ENCODE measurements around the gene NR2F1-AS1. TPM values are rescaled to one million over a fixed set of nuclear protein-coding genes. Genes with fewer than 3 reads are reported as not detected.

Gene NR2F1-AS1
- total and polyA plus RNA-seq, 2 of the 4 experiments (the other 2 are of a cell fraction), result 12.5 to 12.8 TPM

GRCh38 chr5:93570294-93571113 lies 10.5 kb downstream of the NR2F1-AS1 start:
- Histone ChIP-seq H3K9me1 (ENCODE audit: insufficient read depth, low read length) (no peaks in the 10 kb centered on the region), H3K9me3 (ENCODE audit: control insufficient read depth, insufficient read depth, low read length) (no peaks in the 10 kb centered on the region), H2BK120ac (ENCODE audit: low read depth, low read length) (no peak overlapping the region), H3K4me2 (ENCODE audit: low read depth, low read length) (no peak overlapping the region), H3K9ac (ENCODE audit: low read depth, low read length) (no peak overlapping the region), H4K91ac (ENCODE audit: insufficient read depth, low read depth, low read length) (no peak overlapping the region), H4K20me1 (ENCODE audit: insufficient read depth, low read length) (no peaks in the 10 kb centered on the region), H3K4me3 (ENCODE audit: insufficient read depth, low read depth, low read length) (no peak overlapping the region), H3K27ac (ENCODE audit: insufficient read depth, low read length) (no peak overlapping the region), H3K23ac (ENCODE audit: low read depth, low read length) (no peak overlapping the region), H2BK20ac (ENCODE audit: low read depth, low read length) (no peak overlapping the region), H2AFZ (replicated peaks; ENCODE audit: low read length, poor library complexity) (no peak overlapping the region), H3K27me3 (ENCODE audit: control insufficient read depth, insufficient read depth, low read length) (no peaks in the 10 kb centered on the region), H2AK5ac (ENCODE audit: low read depth, low read length) (no peak overlapping the region), H2AK9ac (replicated peaks; ENCODE audit: low read depth, low read length, poor library complexity) (no peak overlapping the region), H3K4me1 (ENCODE audit: control insufficient read depth, insufficient read depth, low read length) (peaks cover 14% of the 10 kb centered on the region), H3K18ac (ENCODE audit: low read depth, low read length) (no peak overlapping the region), H3K56ac (ENCODE audit: extremely low read depth, insufficient read depth, low read length) (no peak overlapping the region), H3K14ac (replicated peaks; ENCODE audit: low read depth, low read length) (no peak overlapping the region), H4K5ac (ENCODE audit: low read depth, low read length) (no peak overlapping the region), H2BK5ac (ENCODE audit: low read depth, low read length, poor library complexity, severe bottlenecking) (no peak overlapping the region), H3K79me1 (ENCODE audit: low read depth in 1 of 2, low read length in 2 of 2) (peaks cover 27 to 56% of the 10 kb centered on the region in 2 experiments), H2BK15ac (ENCODE audit: low read depth, low read length) (no peak overlapping the region), H3K36me3 (ENCODE audit: control insufficient read depth, insufficient read depth, low read length) (peaks cover 26% of the 10 kb centered on the region), H3K4ac (ENCODE audit: low read depth, low read length) (no peak overlapping the region), H4K8ac (ENCODE audit: low read depth in 2 of 2, low read length in 2 of 2) (no peak overlapping the region)
- in situ Hi-C loops (cut with MboI; ENCODE audit: low sequenced_read_pairs) (loop anchor here (10.0 kb wide), 3 partner anchors 486 to 1026 kb away; no protein-coding TSS in a partner anchor), dilution Hi-C loops (cut with HindIII; ENCODE audit: low sequenced_read_pairs, unreplicated experiment) (no loop called here), intact Hi-C loops (cut with micrococcal nuclease) (no loop called here)
- ATAC-seq (ENCODE audit: low read depth) (no peak), DNase-seq (no peak)
- no TSS peak for BruUV-seq (replicated peaks)
- ChIA-PET CTCF (no interaction called here), POLR2A (ENCODE audit: unreplicated experiment) (no interaction called here)
- 75% methylated on average over 33 of the region's 70 CpGs; no CpG with 5 or more reads in 1 of the 2 experiments for WGBS, 2 experiments (ENCODE audit: extremely low coverage in 2 of 2, insufficient read length in 1 of 2)
- no peak for TF ChIP-seq MAFK (IDR thresholded peaks at IDR 0.05; ENCODE audit: low read depth, low read length)
- TF ChIP-seq CHD1 (IDR thresholded peaks at IDR 0.05; ENCODE audit: low read depth, low read length), result no peak
- TF ChIP-seq RCOR1 (IDR thresholded peaks at IDR 0.05; ENCODE audit: insufficient replicate concordance, low read length), result no peak
- TF ChIP-seq SMC3 (IDR thresholded peaks at IDR 0.05; ENCODE audit: low read depth, low read length), result no peak
- TF ChIP-seq MXI1 (IDR thresholded peaks at IDR 0.05; ENCODE audit: borderline replicate concordance, low read depth, low read length), result no peak
- no peak for TF ChIP-seq RAD21 (IDR thresholded peaks at IDR 0.05; ENCODE audit: low read length)
- no peak for TF ChIP-seq RFX5 (IDR thresholded peaks at IDR 0.05; ENCODE audit: low read depth, low read length)
- no peak for TF ChIP-seq CTCF (conservative IDR thresholded peaks at IDR 0.05; ENCODE audit: low read depth, low read length)
- no peak for TF ChIP-seq USF2 (IDR thresholded peaks at IDR 0.05; ENCODE audit: low read depth, low read length)
- no peak for TF ChIP-seq ELK1 (IDR thresholded peaks at IDR 0.05; ENCODE audit: borderline replicate concordance, low read depth, low read length)
- no peak for TF ChIP-seq CEBPB (IDR thresholded peaks at IDR 0.05; ENCODE audit: low read depth, low read length)
- no peak for TF ChIP-seq BHLHE40 (IDR thresholded peaks at IDR 0.05; ENCODE audit: low read depth, low read length)
- TF ChIP-seq FOS (IDR thresholded peaks at IDR 0.05; ENCODE audit: low read depth, low read length), result no peak
- no peak for TF ChIP-seq MAZ (IDR thresholded peaks at IDR 0.05; ENCODE audit: borderline replicate concordance, low read depth, low read length)
- no peak for TF ChIP-seq POLR2A (IDR thresholded peaks at IDR 0.05; ENCODE audit: low read depth, low read length)

Data from IMR-90 (cell line).